Pancreas (tissue), 10 donors: ENCODE results near the gene NAV2. TPM values are rescaled to one million over a fixed set of nuclear protein-coding genes. Genes with fewer than 3 reads are reported as not detected.
"Not testable (repeated sequence)": the region's sequence is repeated elsewhere in the genome, so short reads cannot be mapped to it uniquely, and the experiment has no call there.

Experiments
- ATAC-seq, 4 donors: fragments of 200-7000 bp; cut with Tn5 transposase; one replicate each; pipeline versions ENCODE4 v1.8.0 to v1.9.1; 2020; ENCODE audit warnings: mild to moderate bottlenecking in 4 of 4, moderate library complexity in 4 of 4
- DNase-seq, 6 donors: peaks; one replicate each; pipeline ENCODE4 v3.0.0-alpha.2; 2020
- FAIRE-seq: peaks from 2 replicates; lab custom pipeline; 2012; peaks lifted over from hg19 to GRCh38; lab: Jason Lieb, UNC
- H3K27ac ChIP-seq, 4 donors: fragments of 200-600 bp; sonication (generic); 1 replicate in 3 of 4; 2 replicates in 1 of 4; pipeline versions ENCODE4 v1.5.0 to v1.8.0; 2020
- H3K27me3 ChIP-seq, 4 donors: fragments of 200-600 bp; one replicate each; pipeline ENCODE4 v1.8.0; 2021
- H3K36me3 ChIP-seq, 3 donors: fragments of 200-600 bp; sonication (generic) in 1 of 3; one replicate each; pipeline versions ENCODE4 v1.5.0 to v1.8.0; 2020 to 2021
- H3K4me1 ChIP-seq, 3 donors: fragments of 200-600 bp; one replicate each; pipeline ENCODE4 v1.8.0; 2021
- H3K4me3 ChIP-seq, 4 donors: fragments of 200-600 bp; sonication (generic) in 2 of 4; one replicate each; pipeline versions ENCODE4 v1.5.0 to v1.8.0; 2020 to 2021
- H3K9me3 ChIP-seq, 4 donors: fragments of 200-600 bp; one replicate each; pipeline ENCODE4 v1.8.0; 2021
- CTCF ChIP-seq, 4 donors: fragments of 200-600 bp; sonication (generic) in 3 of 4; IDR thresholded peaks; one replicate each; pipeline versions ENCODE4 v1.5.0 to v1.8.0; 2021; ENCODE audit warnings: antibody characterized with exemption in 4 of 4
- WGBS, 2 donors: extraction: QIAGEN DNeasy Blood & Tissue Kit; methylation state at CpG; one replicate each; pipeline ENCODE4 v1.1.7; 2013; 5-methylcytosine and 5-hydroxymethylcytosine counted together
- intact Hi-C, 3 donors: fragments of 100-400 bp; cut with DNase I; formaldehyde crosslinking; loops; one replicate each; pipeline versions ENCODE4 v1.11.1 to v1.14.2; 2022
- polyA plus RNA-seq, 2 donors: library from polyadenylated mRNA; stranded (reverse); fragments of 200-250 nt; gene quantifications; one replicate each; pipeline ENCODE4 v1.2.3, GENCODE V29; 2013
- total RNA-seq, 6 donors: library from RNA; stranded (reverse); fragmentation: NEBNext Ultra II Directional in 4 of 6; extraction: Animal tissue kit (Norgen Biotek cat#: 25700) in 4 of 6; gene quantifications; one replicate each; pipeline versions ENCODE4 v1.2.1 to v1.2.4, GENCODE V29; 2021 to 2023
- donor health status: healthy with polysubstance abuse.
- donor health status: DM: no; HTN: no; CAD: no; lungs with moderate emphysema.
- donor health status: DM: no; HTN: no; CAD: no.
- donor health status: control.
- donor health status: control.
- donor health status: Bipolar disorder and iron deficiency.
- donor health status: DM: yes; HTN: yes; CAD: no.
- donor health status: DM: no; HTN: no; CAD: no.
- donor health status: DM: no; HTN: no; CAD: no.
- donor health status: DM: yes; HTN: yes; CAD: no.

NAV2 gene
- total and polyA plus RNA-seq, 8 donors = 5.8 to 26.9 (median 16.3) TPM

- peaks cover 30 to 35% (median 35%) of the 10 kb centered on the region in 3 donors for H3K4me1 ChIP-seq
- 57 to 58% methylated on average over 12 of the region's 12 CpGs for WGBS, 2 donors
- H3K27me3 ChIP-seq = no peaks in the 10 kb centered on the region
- intact Hi-C loops = no loop called here
- no peak for TF ChIP-seq CTCF (IDR thresholded peaks at IDR 0.05)
- H3K4me3 ChIP-seq = no peak overlapping the region
- H3K36me3 ChIP-seq = no peaks in the 10 kb centered on the region
- FAIRE-seq (no peak), DNase-seq (peak in 2 of 6 donors; percentile 27 to 51), ATAC-seq (peak; percentile 49 to 72 (median 62))
- peak overlapping the region; percentile 45 to 71 (median 54) for H3K27ac ChIP-seq
- no peaks in the 10 kb centered on the region for H3K9me3 ChIP-seq
These were observed 289.9 kb downstream of the NAV2 start for GRCh38 chr11:20002312-20003216.

DNA sequence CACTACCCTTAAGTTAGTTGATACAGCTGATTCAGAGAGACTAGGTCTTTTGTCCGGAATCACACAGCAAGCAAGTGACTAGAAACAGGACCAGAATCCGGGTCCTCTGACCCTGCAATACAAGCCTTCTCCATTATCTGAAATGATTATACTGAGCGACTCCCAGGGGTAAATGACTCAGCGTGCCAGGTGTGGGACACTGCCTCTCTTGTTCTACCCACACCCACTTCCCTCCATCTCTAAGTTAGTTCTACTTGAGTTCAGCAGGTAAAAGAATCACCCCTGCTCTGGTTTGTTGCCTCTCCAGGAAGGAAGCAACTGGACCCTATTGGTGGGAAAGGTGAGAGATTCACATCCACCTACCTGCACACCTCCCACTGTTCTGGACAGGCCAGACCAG, 290.7 kb downstream of the NAV2 start:
- intact Hi-C loops = no loop called here
- DNase-seq (peak in 2 of 6 donors; percentile 23 to 40), FAIRE-seq (no peak), ATAC-seq (peak; percentile 43 to 58 (median 48))
- Histone ChIP-seq H3K9me3 (no peaks in the 10 kb centered on the region), H3K36me3 (no peaks in the 10 kb centered on the region), H3K4me3 (no peak overlapping the region), H3K27me3 (no peaks in the 10 kb centered on the region), H3K27ac (peak overlapping the region; percentile 45 to 71 (median 54)), H3K4me1 (peaks cover 37 to 43% (median 43%) of the 10 kb centered on the region in 3 donors)
- 35 to 41% methylated on average over 4 of the region's 4 CpGs for WGBS, 2 donors
- no peak for TF ChIP-seq CTCF (IDR thresholded peaks at IDR 0.05)

DNA sequence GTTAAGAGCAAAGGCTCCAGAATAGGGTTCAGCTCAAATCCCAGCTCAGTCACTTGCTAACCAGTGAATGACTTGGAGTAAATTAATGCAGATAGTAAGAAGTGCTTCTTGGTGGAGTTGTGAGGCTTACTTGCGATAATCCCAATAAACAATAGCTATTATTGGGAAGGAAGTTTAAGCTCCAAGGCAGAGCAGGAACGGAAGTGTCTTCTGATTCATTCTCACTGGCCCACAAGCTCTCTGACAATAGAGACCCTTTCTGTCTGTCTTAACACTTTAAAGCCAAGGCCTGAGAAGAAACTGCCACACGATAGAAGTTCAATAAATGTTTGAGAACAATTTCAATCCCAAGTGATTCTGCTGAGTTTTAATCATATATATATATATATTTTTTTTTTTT, 292.2 kb downstream of the NAV2 start:
- 94 to 95% methylated on average over 3 of the region's 3 CpGs for WGBS, 2 donors
- H3K4me1 ChIP-seq = peaks cover 49 to 56% (median 53%) of the 10 kb centered on the region in 3 donors
- no peak for FAIRE-seq

GRCh38 chr11:20005747-20006146, 293.1 kb downstream of the NAV2 start:
- ATAC-seq = no peak
- H3K27me3 ChIP-seq = no peaks in the 10 kb centered on the region
- no peaks in the 10 kb centered on the region for H3K9me3 ChIP-seq
- no peak for FAIRE-seq
- intact Hi-C loops = no loop called here
- H3K4me3 ChIP-seq = no peak overlapping the region
- no peak for DNase-seq
- no peak for TF ChIP-seq CTCF (IDR thresholded peaks at IDR 0.05)
- 63 to 73% methylated on average over 6 of the region's 6 CpGs for WGBS, 2 donors
- peaks cover 53 to 65% (median 57%) of the 10 kb centered on the region in 3 donors for H3K4me1 ChIP-seq
- no peak overlapping the region for H3K27ac ChIP-seq
- no peaks in the 10 kb centered on the region for H3K36me3 ChIP-seq

More for the DNA sequence above, 292.2 kb downstream of the NAV2 start:
- Histone ChIP-seq H3K9me3 (no peaks in the 10 kb centered on the region), H3K36me3 (no peaks in the 10 kb centered on the region), H3K27ac (no peak overlapping the region), H3K4me3 (no peak overlapping the region), H3K27me3 (no peaks in the 10 kb centered on the region)
- TF ChIP-seq CTCF (IDR thresholded peaks at IDR 0.05) = no peak
- intact Hi-C loops = no loop called here
- ATAC-seq = no peak
- no peak for DNase-seq

DNA sequence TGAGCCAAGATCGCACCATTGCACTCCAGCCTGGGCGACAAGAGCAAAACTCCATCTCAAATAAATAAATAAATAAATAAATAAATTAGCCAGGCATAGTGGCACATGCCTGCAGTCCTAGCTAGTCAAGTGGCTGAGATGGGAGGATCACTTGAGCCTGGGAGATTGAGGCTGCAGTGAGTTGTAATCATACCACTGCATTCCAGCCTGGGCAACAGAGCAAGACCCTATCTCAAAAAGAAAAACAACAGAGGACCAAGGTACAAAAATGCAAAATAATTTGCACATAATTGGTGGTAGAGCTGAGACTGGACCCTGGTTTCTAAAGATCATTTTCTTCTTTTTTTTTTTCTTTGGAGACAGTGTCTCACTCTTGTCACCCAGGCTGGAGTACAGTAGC, 294.0 kb downstream of the NAV2 start:
- H3K4me3 ChIP-seq, H3K9me3 ChIP-seq, H3K27me3 ChIP-seq, FAIRE-seq, intact Hi-C loops, H3K36me3 ChIP-seq, DNase-seq, ATAC-seq: not testable (repeated sequence)
- WGBS, 2 donors = 93 to 100% methylated on average over 2 of the region's 2 CpGs
- peak overlapping the region in 1 of 4 donors; percentile 77 for H3K27ac ChIP-seq
- H3K4me1 ChIP-seq = peaks cover 55 to 65% (median 62%) of the 10 kb centered on the region in 3 donors
